Left colon (tissue), 2 donors: Measurements from ENCODE around the gene LIPE. TPM values are rescaled to one million over a fixed set of nuclear protein-coding genes. Genes with fewer than 3 reads are reported as not detected.
A peak's percentile ranks its signal among the peaks of the same experiment; 100 is the strongest.

Experiments used
- ATAC-seq: fragments of 200-7000 bp; cut with Tn5 transposase; one replicate; pipeline ENCODE4 v1.9.1; 2020; ENCODE audit warnings: mild to moderate bottlenecking, moderate library complexity
- DNase-seq, 2 donors: peaks; one replicate each; pipeline ENCODE4 v3.0.0-alpha.2; 2020
- intact Hi-C, 2 donors: fragments of 100-400 bp; cut with DNase I in 1 of 2; cut with micrococcal nuclease in 1 of 2; formaldehyde crosslinking; loops; one replicate each; pipeline versions ENCODE4 v1.11.2 to v1.14.0; 2022; cut with DNase I, micrococcal nuclease
- total RNA-seq, 2 donors: library from RNA; stranded (reverse); fragmentation: NEBNext Ultra II Directional; extraction: Animal tissue kit (Norgen Biotek cat#: 25700); gene quantifications; one replicate each; pipeline ENCODE4 v1.2.1, GENCODE V29; 2021
- donor health status: DM: no; HTN: no; CAD: no.
- donor health status: DM: yes; HTN: yes; CAD: no.

The LIPE gene
- total RNA-seq, 2 donors from 2014 or later: 7.1 to 9.7 TPM

DNA sequence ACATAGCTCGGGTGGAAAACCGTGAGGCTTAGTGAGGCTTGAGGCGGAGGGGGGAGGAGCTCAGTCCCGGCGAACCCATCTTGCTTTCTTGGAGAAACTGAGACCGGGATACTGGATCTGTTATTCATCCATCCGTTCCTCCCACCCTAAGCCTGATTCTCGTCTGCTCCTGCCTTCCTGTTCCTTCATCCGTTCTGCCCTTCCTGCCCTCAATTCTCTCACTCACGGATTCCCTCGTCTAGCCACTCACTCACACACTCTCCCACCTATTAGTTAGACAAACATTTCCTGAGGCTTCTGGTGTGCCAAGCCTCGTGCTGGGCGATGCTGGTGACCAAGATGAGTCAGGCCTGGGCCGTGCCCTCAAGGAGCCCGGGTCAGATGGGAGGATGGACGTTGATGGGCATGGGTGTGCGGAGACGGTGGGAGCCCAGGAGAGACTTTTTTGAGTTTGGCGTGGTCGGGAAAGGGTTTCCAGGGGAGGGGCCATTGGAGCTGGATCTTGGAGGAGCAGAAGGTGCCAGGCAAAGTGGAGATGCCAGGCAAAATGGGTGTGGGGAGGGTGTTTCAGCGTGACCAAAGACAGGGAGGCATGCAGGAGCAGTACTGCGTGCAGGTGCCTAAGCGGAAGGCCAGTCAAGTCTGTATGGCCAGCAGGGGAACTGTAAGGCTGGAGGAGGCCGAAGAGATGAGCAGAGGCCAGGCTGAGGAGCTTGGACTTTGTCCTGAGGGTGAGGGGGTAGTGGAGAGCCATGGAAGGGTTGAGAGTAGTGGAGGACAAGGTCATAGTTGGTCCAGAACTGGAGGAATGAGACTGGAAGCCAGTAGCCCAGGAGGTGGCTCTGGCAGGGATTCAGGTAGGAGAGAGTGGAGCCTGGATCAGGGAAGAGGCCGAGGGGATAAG is 29.7 kb downstream of the LIPE start:
- ATAC-seq (no peak), DNase-seq (peak in 1 of 2 donors; percentile 26)
- intact Hi-C loops: no loop called here

DNA sequence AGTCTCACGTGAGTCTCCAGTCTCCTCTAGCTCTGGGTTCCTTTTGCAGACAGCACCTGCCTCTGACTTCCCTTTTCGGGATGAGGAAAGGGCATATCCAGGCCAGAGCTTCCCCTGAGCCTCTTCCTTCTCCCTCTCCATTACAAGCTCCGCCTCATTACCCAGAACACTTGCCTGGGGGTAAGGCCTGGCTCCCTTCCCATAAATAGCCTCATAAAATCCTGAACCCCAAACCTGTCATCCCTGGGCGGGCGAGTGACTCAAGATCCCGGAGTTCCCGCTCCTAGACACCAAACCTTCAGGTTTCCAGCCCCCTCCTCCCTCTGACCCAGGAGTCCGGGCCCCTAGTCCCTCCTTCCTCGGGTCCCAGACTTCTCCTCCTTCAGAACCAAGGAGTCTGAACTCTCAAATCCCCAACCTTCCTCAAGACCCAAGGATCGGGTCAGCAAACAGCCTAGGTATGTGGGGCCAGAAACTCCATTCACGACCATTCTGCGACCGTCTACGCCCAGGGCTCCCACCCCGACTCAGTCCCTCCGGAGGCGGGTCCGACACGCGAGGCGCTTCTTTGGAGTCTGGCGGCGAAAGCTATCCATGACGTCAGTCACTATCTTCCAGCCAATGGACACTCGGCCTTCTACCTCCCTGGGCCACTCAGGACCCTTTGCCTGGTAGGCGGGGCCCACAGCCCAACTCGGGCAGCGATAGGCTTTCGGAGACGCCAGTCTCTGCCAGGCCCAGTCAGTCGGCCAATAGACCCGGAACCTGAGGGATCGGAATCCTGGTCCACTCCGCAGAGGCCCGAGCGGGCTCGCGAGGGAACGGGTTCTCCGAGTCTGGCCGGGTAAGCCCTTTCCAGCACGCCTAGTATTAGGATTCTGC is 30.6 kb downstream of the LIPE start:
- peak; percentile 95 to 98 for DNase-seq
- intact Hi-C loops: no loop called here
- ATAC-seq: peak; percentile 96

DNA sequence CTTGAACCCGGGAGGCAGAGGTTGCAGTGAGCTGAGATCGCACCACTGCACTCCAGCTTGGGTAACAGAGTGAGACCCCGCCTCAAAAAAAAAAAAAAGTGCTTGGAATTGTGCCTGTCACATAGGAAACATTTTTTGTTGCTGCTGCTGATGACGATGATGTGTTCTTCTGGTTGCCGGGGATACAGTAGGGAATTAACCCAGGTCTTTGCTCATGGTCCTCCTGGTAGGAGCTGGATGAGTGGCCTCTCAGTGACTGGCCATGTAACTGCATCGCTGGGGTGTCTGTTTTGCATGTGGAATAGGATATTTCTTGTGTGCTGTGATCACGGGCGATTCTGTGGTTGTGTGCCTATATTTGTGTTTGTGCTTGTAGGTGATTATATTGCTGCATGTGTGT is 32.4 kb downstream of the LIPE start:
- intact Hi-C loops: no loop called here
- no peak for ATAC-seq
- no peak for DNase-seq

DNA sequence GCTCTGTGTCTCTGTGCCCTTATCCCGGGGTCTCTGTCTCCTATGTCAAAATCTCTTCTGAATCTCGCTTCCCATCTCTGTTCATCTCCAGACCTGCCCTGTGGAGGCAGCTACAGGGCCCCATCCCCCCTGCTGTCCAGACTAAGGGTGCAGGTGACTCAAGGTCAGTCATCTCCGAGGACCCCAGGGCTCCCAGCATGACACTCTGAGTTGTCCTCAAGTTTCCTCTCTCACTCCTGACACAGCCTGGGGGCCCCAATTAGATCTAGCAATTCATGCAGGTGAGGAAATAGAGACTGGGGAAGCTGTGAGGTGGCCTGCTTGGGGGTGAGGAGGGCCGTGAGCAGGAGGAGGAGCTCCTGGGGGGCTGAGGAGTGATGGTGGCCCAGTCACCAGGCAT is 35.0 kb downstream of the LIPE start:
- no peak for DNase-seq
- intact Hi-C loops: no loop called here
- ATAC-seq: no peak

DNA sequence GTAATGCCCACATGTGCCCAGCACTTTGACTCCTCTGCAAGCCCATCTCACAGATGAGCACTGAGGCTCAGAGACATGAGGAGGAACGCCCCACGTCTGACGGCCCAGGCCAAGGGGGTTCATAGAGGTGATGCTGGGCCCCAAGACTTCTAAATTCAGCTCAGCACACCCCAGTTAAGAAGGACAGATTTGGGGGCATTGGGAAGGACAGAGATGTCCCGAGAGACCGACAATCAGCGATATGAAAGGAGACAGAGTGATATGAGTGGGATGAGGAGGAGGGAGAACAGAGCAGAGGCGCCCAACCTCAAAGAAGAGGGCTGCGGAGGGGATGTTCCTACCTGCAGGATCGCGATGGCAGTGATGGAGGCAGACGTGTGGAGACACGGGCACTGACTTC is 37.3 kb downstream of the LIPE start, which contains the start of gene CNFN:
TSS of gene CNFN (minus strand) at position 399 of the 400 bp plus-strand sequence. CDS start 1,260 bp downstream, outside the sequence.
- DNase-seq (no peak), ATAC-seq (no peak)
- intact Hi-C loops: no loop called here

- intact Hi-C loops: no loop called here
- no peak for ATAC-seq
- no peak for DNase-seq
Measured at GRCh38 chr19:42388851-42389489, 38.2 kb downstream of the LIPE start.

DNA sequence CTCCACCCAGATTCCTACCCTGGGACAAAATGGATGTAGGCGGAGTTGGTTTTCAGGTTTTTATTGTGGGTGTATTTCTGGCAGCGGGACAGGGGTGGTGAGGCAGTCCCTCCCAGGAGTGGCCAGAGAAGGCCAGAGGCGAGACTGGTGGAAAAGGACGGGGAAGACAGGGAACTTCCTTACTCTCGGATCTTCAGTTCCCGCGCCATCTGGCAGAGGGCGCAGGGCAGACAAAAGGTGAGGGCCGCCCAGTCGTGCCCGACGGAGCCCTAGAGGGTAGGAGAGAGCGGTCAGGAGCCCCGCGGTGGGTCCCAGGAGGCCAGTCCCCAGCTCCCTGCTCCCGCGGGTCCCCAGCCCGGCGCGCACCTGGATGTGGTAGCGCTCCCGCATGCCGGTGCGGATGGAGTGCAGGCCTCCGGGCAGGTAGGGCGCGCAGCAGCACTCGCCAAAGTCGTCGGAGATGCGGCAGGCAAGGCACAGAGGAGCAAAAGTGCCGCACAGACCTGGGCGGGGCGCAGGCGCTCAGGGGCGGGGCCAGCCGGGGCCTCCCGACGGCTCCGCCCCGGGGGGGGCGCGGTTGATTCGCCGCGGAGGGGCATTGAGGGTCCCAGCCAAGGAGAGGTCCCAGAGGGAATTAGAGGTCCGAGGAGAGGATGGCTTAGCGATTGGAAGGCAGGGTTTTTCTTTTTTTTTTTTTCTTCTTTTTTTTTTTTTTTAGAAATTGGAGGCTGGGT is 40.0 kb downstream of the LIPE start:
- peak; percentile 85 for DNase-seq
- ATAC-seq: peak; percentile 94
- intact Hi-C loops: no loop called here

DNA sequence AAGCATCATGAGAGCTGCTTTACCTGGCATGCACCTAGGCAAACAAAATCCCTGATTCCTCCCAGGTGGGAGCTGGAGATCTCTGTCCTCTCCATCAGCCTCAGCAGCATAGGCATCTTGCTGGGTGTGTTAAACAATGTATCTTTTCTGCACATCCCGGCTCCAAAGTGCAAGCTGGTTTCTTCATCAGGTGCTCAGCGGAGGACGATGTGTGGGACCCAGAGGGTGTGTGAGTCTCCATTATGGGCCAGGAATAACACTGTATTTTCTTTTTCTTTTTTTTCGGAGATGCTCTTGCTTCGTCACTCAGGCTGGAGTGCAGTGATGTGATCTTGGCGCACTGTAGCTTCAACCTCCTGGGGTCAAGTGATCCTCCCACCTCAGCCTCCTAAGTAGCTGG is 47.0 kb downstream of the LIPE start:
- no peak for ATAC-seq
- DNase-seq: no peak
- intact Hi-C loops: no loop called here

DNA sequence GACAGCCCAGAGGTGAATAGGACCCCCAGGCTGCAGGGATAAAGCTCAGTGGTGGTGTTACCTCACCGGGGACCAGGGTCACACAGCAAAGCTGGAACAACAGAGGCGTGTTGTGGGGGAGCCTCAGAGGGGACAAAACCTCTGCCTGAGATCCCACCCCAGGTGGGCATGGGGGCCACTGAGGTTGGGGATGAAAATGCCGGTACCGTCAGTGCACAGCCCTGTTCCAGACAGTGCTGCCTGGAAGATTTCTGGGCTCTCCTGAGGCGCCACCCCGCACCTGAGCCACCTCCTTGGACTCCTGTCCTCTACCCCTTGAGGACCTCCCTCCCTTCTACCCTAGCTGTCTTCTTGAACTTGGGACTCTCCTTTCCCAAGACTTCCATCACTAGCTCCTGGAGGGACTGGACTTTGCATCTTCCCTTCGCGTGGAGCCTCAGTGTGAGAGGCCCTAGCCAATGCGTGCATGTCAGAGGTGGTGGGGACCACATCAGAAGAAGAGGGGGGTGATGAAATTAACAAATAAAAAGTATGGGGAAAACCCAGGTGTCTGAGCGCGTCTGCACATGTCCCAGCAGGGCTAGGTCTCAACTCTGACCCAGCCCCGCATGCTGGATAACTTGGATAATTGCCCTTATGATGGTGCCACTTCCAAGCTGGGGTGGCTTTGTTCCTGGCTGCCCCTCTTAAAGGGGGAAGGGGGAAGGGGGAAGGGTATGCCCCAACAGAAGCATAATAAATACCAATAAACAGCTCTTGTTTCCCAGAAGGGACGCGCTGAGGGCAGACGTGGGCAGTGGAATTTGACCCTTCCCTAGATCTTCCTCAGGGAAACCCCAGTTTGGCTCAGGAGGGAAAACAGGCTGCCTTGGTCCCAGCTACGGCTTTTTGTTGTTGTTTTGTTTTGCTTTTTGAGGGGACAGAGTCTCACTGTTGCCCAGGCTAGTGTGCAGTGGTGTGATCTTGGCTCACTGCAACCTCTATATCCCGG is 48.7 kb downstream of the LIPE start:
- ATAC-seq (peak; percentile 17), DNase-seq (no peak)
- intact Hi-C loops: no loop called here

DNA sequence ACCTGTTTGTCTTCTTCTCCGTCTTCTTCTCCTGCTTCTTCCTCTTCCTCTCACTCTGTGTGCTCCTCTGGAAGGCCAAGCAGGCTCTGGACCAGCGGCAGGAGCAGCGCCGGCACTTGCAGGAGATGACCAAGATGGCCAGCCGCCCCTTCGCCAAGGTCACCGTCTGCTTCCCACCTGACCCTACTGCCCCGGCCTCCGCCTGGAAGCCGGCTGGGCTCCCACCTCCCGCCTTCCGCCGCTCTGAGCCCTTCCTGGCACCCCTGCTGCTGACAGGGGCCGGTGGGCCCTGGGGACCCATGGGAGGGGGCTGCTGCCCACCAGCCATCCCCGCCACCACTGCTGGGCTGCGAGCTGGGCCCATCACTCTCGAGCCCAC is 51.0 kb downstream of the LIPE start:
- DNase-seq (no peak), ATAC-seq (no peak)
- intact Hi-C loops: no loop called here

- intact Hi-C loops: no loop called here
- ATAC-seq: no peak
- no peak for DNase-seq
Measured at GRCh38 chr19:42375415-42376176, 51.6 kb downstream of the LIPE start.

GRCh38 chr19:42374826-42375376 is 52.3 kb downstream of the LIPE start:
- intact Hi-C loops: no loop called here
- ATAC-seq (no peak), DNase-seq (no peak)

DNA sequence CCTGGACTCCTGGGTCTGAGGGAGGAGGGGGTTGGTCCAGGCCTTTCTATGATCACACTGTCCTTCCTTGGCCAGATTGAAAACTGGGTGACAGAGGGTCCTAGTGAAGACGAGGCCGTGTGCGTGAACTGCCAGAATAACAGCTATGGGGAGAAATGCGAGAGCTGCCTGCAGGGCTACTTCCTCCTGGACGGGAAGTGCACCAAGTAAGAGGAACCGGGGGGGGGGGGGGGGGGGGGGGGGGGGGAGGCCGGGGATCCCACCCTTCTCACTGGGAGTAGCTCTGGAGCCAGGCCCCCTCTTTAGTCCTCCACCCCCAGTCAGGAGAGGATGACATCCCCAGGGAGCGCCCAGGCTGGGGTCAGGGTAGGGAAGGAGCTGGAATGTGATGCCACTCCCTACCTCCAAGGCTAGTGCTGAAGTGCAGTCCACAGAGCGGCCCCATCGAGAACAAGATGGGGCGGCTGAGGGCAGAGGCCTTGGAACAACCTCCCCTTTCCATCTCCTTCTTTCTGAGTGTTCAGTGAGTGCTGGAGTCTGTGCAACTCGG is 56.5 kb downstream of the LIPE start:
- DNase-seq: no peak
- intact Hi-C loops: no loop called here
- ATAC-seq: no peak

- intact Hi-C loops: no loop called here
- no peak for DNase-seq
- no peak for ATAC-seq
Measured at GRCh38 chr19:42370068-42370520, 57.1 kb downstream of the LIPE start.

GRCh38 chr19:42369433-42370067 is 57.6 kb downstream of the LIPE start:
- ATAC-seq (no peak), DNase-seq (no peak)
- intact Hi-C loops: no loop called here

DNA sequence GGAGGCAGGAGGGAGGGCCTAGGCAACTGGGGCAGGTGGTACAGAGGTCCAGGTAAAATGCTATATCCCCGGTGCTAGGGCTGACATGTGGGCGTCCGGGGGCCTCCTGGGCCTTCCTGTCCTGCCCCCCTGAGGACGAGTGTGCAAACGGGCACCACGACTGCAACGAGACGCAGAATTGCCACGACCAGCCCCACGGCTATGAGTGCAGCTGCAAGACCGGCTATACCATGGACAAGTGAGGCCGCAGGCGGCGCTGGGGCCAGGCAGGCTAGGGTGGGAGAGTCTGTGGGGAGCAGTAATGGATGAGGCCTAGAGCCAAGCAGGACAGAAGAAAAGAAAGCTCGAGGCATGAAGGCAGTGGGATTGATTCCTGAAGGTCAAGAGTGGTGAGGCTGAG is 58.4 kb downstream of the LIPE start:
- DNase-seq (no peak), ATAC-seq (no peak)
- intact Hi-C loops: no loop called here
